Measurements from ENCODE around the gene MMP11. TPM values are rescaled to one million over a fixed set of nuclear protein-coding genes. Genes with fewer than 3 reads are reported as not detected.

Gene MMP11
- total RNA-seq, 1 donor from 2014 or later = 12.2 TPM

GRCh38 chr22:23767303-23767672 lies 5.4 kb upstream of the MMP11 start:
- H3K4me2 ChIP-seq (ENCODE audit: low read length) = peak overlapping the region; percentile 100
- H3K27me3 Mint-ChIP-seq (ENCODE audit: low read depth, unreplicated experiment) = no peaks in the 10 kb centered on the region
- H2AFZ ChIP-seq (ENCODE audit: low read depth, low read length) = peak overlapping the region; percentile 99
- H3K4me3 Mint-ChIP-seq (ENCODE audit: unreplicated experiment) = peak overlapping the region; percentile 69
- H3K27ac ChIP-seq (ENCODE audit: low read depth, low read length) = no peak overlapping the region
- H4K20me1 ChIP-seq (ENCODE audit: insufficient read depth, low read length) = peaks cover 5% of the 10 kb centered on the region
- no peak overlapping the region for H3K27ac Mint-ChIP-seq (ENCODE audit: unreplicated experiment)
- H3K27me3 ChIP-seq (ENCODE audit: insufficient read depth, low read length) = no peaks in the 10 kb centered on the region
- DNase-seq (ENCODE audit: low read depth) (no peak), FAIRE-seq (no peak)
- peaks cover 17% of the 10 kb centered on the region for H3K4me1 ChIP-seq (ENCODE audit: insufficient read depth, low read length)
- no peaks in the 10 kb centered on the region for H3K9me3 ChIP-seq (ENCODE audit: insufficient read depth, low read depth, low read length)
- H3K4me3 ChIP-seq (ENCODE audit: insufficient read depth, low read depth, low read length) = peak overlapping the region; percentile 72
- H3K4me1 Mint-ChIP-seq (ENCODE audit: low read depth, unreplicated experiment) = peaks cover 6% of the 10 kb centered on the region
- no peaks in the 10 kb centered on the region for H3K9me3 Mint-ChIP-seq (ENCODE audit: unreplicated experiment)
- H3K9ac ChIP-seq (ENCODE audit: low read length) = peak overlapping the region; percentile 81
- H3K36me3 Mint-ChIP-seq (ENCODE audit: low read depth, unreplicated experiment) = no peaks in the 10 kb centered on the region
- TF ChIP-seq CTCF (IDR thresholded peaks at IDR 0.05; ENCODE audit: insufficient read depth, low read depth, low read length) = no peak
- no peak for TF ChIP-seq EZH2 (IDR thresholded peaks at IDR 0.05; ENCODE audit: insufficient read depth, low read length)
- H3K36me3 ChIP-seq (ENCODE audit: insufficient read depth, low read length) = no peaks in the 10 kb centered on the region
- H3K79me2 ChIP-seq (ENCODE audit: insufficient read depth, low read length) = no peaks in the 10 kb centered on the region

GRCh38 chr22:23767673-23768548 lies 4.7 kb upstream of the MMP11 start, which contains the start of gene CHCHD10:
CHCHD10 (minus strand) TSS chr22:23767972; CDS start chr22:23767874, 98 bp downstream.
- Mint-ChIP-seq H3K4me1 (ENCODE audit: low read depth, unreplicated experiment) (peaks cover 6% of the 10 kb centered on the region), H3K36me3 (ENCODE audit: low read depth, unreplicated experiment) (no peaks in the 10 kb centered on the region), H3K4me3 (ENCODE audit: unreplicated experiment) (peak within 1 kb of the TSS; percentile 82), H3K27me3 (ENCODE audit: low read depth, unreplicated experiment) (no peaks in the 10 kb centered on the region), H3K27ac (ENCODE audit: unreplicated experiment) (peak within 1 kb of the TSS; percentile 41), H3K9me3 (ENCODE audit: unreplicated experiment) (no peaks in the 10 kb centered on the region)
- Histone ChIP-seq H3K9me3 (ENCODE audit: insufficient read depth, low read depth, low read length) (no peaks in the 10 kb centered on the region), H2AFZ (ENCODE audit: low read depth, low read length) (peak within 1 kb of the TSS; percentile 99), H3K9ac (ENCODE audit: low read length) (peak within 1 kb of the TSS; percentile 81), H3K4me1 (ENCODE audit: insufficient read depth, low read length) (peaks cover 16% of the 10 kb centered on the region), H3K4me2 (ENCODE audit: low read length) (peak within 1 kb of the TSS; percentile 100), H3K36me3 (ENCODE audit: insufficient read depth, low read length) (no peaks in the 10 kb centered on the region), H3K27me3 (ENCODE audit: insufficient read depth, low read length) (no peaks in the 10 kb centered on the region), H3K79me2 (ENCODE audit: insufficient read depth, low read length) (no peaks in the 10 kb centered on the region), H4K20me1 (ENCODE audit: insufficient read depth, low read length) (peaks cover 5% of the 10 kb centered on the region), H3K27ac (ENCODE audit: low read depth, low read length) (no peak within 1 kb of the TSS), H3K4me3 (ENCODE audit: insufficient read depth, low read depth, low read length) (peak within 1 kb of the TSS; percentile 72)
- TF ChIP-seq CTCF (IDR thresholded peaks at IDR 0.05; ENCODE audit: insufficient read depth, low read depth, low read length) (peak; percentile 45), EZH2 (IDR thresholded peaks at IDR 0.05; ENCODE audit: insufficient read depth, low read length) (no peak)
- DNase-seq (ENCODE audit: low read depth) = no peak
- FAIRE-seq = no peak

Data from astrocyte (in vitro differentiated cells and primary cell).